K562 (cell line): ENCODE data around the gene RTP5. TPM values are rescaled to one million over a fixed set of nuclear protein-coding genes. Genes with fewer than 3 reads are reported as not detected.

Experiments
- ATAC-seq: fragments of 200-7000 bp; cut with Tn5 transposase; 3 replicates; pipeline ENCODE4 v1.9.1; 2020; ENCODE audit warnings: moderate library complexity
- BruUV-seq: library from RNA; stranded (reverse); fragments of 400-500 nt; replicated peaks from 2 replicates; lab custom pipeline; 2021; lab: Mats Ljungman, UMichigan
- CTCF ChIA-PET: fragments of 300-600 bp; formaldehyde crosslinking; extraction: SDS; loops from one replicate; lab custom pipeline; 2021; ENCODE audit warnings: low intra/inter-chr PET ratio; lab: Yijun Ruan, JAX
- POLR2A ChIA-PET: fragments of 300-600, 350-650 bp; sonication (Branson Sonifier 250); formaldehyde crosslinking; extraction: SDS; loops from one replicate; lab custom pipeline; 2021; ENCODE audit warnings: antibody characterized with exemption, inconsistent platforms; lab: Yijun Ruan, JAX
- DNase-seq, 4 experiments: peaks; one replicate each; pipeline versions ENCODE4 v3.0.0 to v3.0.0-alpha.2; 2011 to 2018; ENCODE audit warnings: low spot score in 3 of 4, mixed read lengths in 3 of 4; ENCODE audit errors: extremely low read depth in 1 of 4
- FAIRE-seq: peaks from 2 replicates; lab custom pipeline; 2011; peaks lifted over from hg19 to GRCh38; lab: Jason Lieb, UNC
- H2AFZ ChIP-seq: 2 replicates; pipeline ENCODE4 v1.6.0; 2011; ENCODE audit warnings: low read depth, low read length, control low read depth, inconsistent platforms
- H3K27ac ChIP-seq: fragments of 200-600 bp; 3 replicates; pipeline ENCODE4 v1.8.0; 2011; ENCODE audit warnings: low read depth, mild to moderate bottlenecking, control low read depth, inconsistent platforms, low read length, moderate library complexity, mixed read lengths; ENCODE audit errors: extremely low read depth
- H3K27me3 ChIP-seq, 2 experiments: fragments of 300-600 bp in 1 of 2; 2 replicates in 1 of 2; 3 replicates in 1 of 2; pipeline versions ENCODE4 v1.6.0 to v1.8.0; 2011; ENCODE audit warnings: inconsistent platforms in 2 of 2, low read length in 2 of 2, mild to moderate bottlenecking in 1 of 2, mixed read lengths in 1 of 2, moderate library complexity in 1 of 2; ENCODE audit not compliant: control insufficient read depth in 2 of 2, insufficient read depth in 2 of 2
- H3K36me3 ChIP-seq: fragments of 300-600 bp; 3 replicates; pipeline ENCODE4 v1.8.0; 2011; ENCODE audit warnings: mild to moderate bottlenecking, low read length, inconsistent platforms; ENCODE audit not compliant: control insufficient read depth, insufficient read depth
- H3K4me1 ChIP-seq, 2 experiments: fragments of 200-600 bp in 1 of 2; replicated peaks in 1 of 2; 2 replicates in 1 of 2; 3 replicates in 1 of 2; pipeline versions ENCODE4 v1.5.1 to v1.8.0; 2011; ENCODE audit warnings: inconsistent platforms in 2 of 2, low read length in 2 of 2, mild to moderate bottlenecking in 1 of 2, mixed read lengths in 1 of 2, moderate library complexity in 1 of 2; ENCODE audit not compliant: control insufficient read depth in 2 of 2, insufficient read depth in 2 of 2
- H3K4me2 ChIP-seq: 2 replicates; pipeline ENCODE4 v1.6.1; 2011; ENCODE audit warnings: low read length, control low read depth, inconsistent platforms, mixed read lengths; ENCODE audit not compliant: insufficient read depth
- H3K4me3 ChIP-seq: fragments of 200-600 bp; sonication (generic), shearing (Covaris generic); 2 replicates; pipeline ENCODE4 v1.5.1; 2016; ENCODE audit warnings: control low read depth, inconsistent platforms
- H3K79me2 ChIP-seq: fragments of 200-600 bp; 3 replicates; pipeline ENCODE4 v1.8.0; 2011; ENCODE audit warnings: low read length, inconsistent platforms; ENCODE audit not compliant: control insufficient read depth, insufficient read depth
- H3K9ac ChIP-seq, 2 experiments: 2 replicates each; pipeline versions ENCODE4 v1.6.0 to v1.6.1; 2011; ENCODE audit warnings: low read depth in 2 of 2, low read length in 2 of 2, control low read depth in 1 of 2, inconsistent platforms in 1 of 2, mild to moderate bottlenecking in 1 of 2, mixed read lengths in 1 of 2; ENCODE audit not compliant: insufficient read depth in 1 of 2
- H3K9me1 ChIP-seq: one replicate; pipeline ENCODE4 v1.6.0; 2011; ENCODE audit warnings: inconsistent platforms, mild to moderate bottlenecking, low read length, moderate library complexity; ENCODE audit not compliant: control insufficient read depth, insufficient read depth
- H3K9me3 ChIP-seq: replicated peaks from 2 replicates; pipeline ENCODE4 v1.5.1; 2011; ENCODE audit warnings: low read depth, low read length, inconsistent platforms; ENCODE audit not compliant: control insufficient read depth, insufficient read depth
- H4K20me1 ChIP-seq: replicated peaks from 2 replicates; pipeline ENCODE4 v1.6.1; 2011; ENCODE audit warnings: low read length, inconsistent platforms, mixed read lengths; ENCODE audit not compliant: control insufficient read depth, insufficient read depth
- C11orf30 ChIP-seq: fragments of 450-650 bp; IDR thresholded peaks from 2 replicates; pipeline ENCODE4 v1.6.1; 2016; ENCODE audit warnings: low read depth, mild to moderate bottlenecking
- CCNT2 ChIP-seq: IDR thresholded peaks from 2 replicates; pipeline ENCODE4 v1.6.1; 2011; ENCODE audit warnings: borderline replicate concordance, low read depth, mild to moderate bottlenecking, moderate library complexity, mixed read lengths, low read length; ENCODE audit not compliant: insufficient read length; ENCODE audit errors: extremely low read depth
- CTCF ChIP-seq, 3 experiments: IDR thresholded peaks in 2 of 3; conservative IDR thresholded peaks in 1 of 3; 2 replicates each; pipeline ENCODE4 v1.5.1; 2011 to 2012; ENCODE audit warnings: low read length in 3 of 3, mild to moderate bottlenecking in 3 of 3, control low read depth in 2 of 3, improper control_type of control experiment in 1 of 3, inconsistent platforms in 1 of 3, low read depth in 1 of 3, mixed read lengths in 1 of 3, moderate library complexity in 1 of 3; ENCODE audit not compliant: insufficient read depth in 2 of 3
- KLF10 ChIP-seq: fragments of 250-450 bp; sonication (Bioruptor Pico); IDR thresholded peaks from 2 replicates; pipeline ENCODE4 v1.6.1; 2021; ENCODE audit warnings: matching md5 sums
- MAFF ChIP-seq: IDR thresholded peaks from 2 replicates; pipeline ENCODE4 v1.6.1; 2012; ENCODE audit warnings: low read length, improper control_type of control experiment
- MAFG ChIP-seq: fragments of 450-650 bp; conservative IDR thresholded peaks from 2 replicates; pipeline ENCODE4 v1.6.1; 2016; ENCODE audit warnings: missing genetic modification characterization, missing compliant biosample characterization
- PHF20 ChIP-seq: fragments of 450-650 bp; IDR thresholded peaks from 2 replicates; pipeline ENCODE4 v1.6.1; 2018; ENCODE audit not compliant: partially characterized antibody
- WGBS: fragments of 100-300 bp; shearing (Covaris generic); methylation state at CpG from one replicate; pipeline ENCODE4 v1.1.6; 2016; ENCODE audit warnings: low coverage, mixed read lengths; ENCODE audit not compliant: insufficient coverage; ENCODE audit errors: missing lambda C conversion rate; 5-methylcytosine and 5-hydroxymethylcytosine counted together
- in situ Hi-C: fragments of 300-500 bp; cut with MboI; formaldehyde crosslinking; loops from 4 replicates; pipeline ENCODE4 v1.15.0; 2018; ENCODE audit warnings: inconsistent platforms, mixed read lengths
- intact Hi-C: fragments of 100-400 bp; cut with micrococcal nuclease; formaldehyde crosslinking; loops from 2 replicates; pipeline ENCODE4 v1.14.2; 2022
- polyA plus RNA-seq, 8 experiments: library from polyadenylated mRNA; depleted of rRNA in 4 of 8; stranded (reverse) in 5 of 8; unstranded in 3 of 8; fragments of >200 nt; fragmentation: Nextera tagmentation in 2 of 8; fragmentation: Illumina TruSeq in 1 of 8; extraction: Ambion mirVana in 2 of 8; extraction: Trizol in 1 of 8; gene quantifications; 2 replicates each; pipeline versions ENCODE4 v1.2.1 to v1.2.3, GENCODE V29; 2011 to 2014; ENCODE audit warnings: inconsistent platforms in 1 of 8, missing spikeins in 1 of 8
- total RNA-seq, 7 experiments: library from RNA; depleted of rRNA in 6 of 7; stranded (reverse); fragments of >200 nt in 6 of 7; fragmentation: Illumina TruSeq in 2 of 7; extraction: Trizol in 2 of 7; gene quantifications; 2 replicates each; pipeline versions ENCODE4 v1.2.1 to v1.2.3, GENCODE V29; 2011 to 2021; ENCODE audit warnings: low replicate concordance in 1 of 7

RTP5 gene
- total and polyA plus RNA-seq, 9 of the 15 experiments (the other 6 are each of a cell fraction or from before 2014, with no cell fraction given), result not detected

- intact Hi-C loops, result no loop called here
- H3K4me2 ChIP-seq, result no peak overlapping the region
- no peak overlapping the region for H3K9ac ChIP-seq
- no peak for FAIRE-seq
- H3K9me1 ChIP-seq, result no peaks in the 10 kb centered on the region
- no TSS peak for BruUV-seq
- no peak overlapping the region for H3K27ac ChIP-seq
- WGBS, result 6% methylated on average over 2 of the region's 5 CpGs
- no peak for ATAC-seq
- ChIA-PET CTCF (no interaction called here), POLR2A (no interaction called here)
- H3K27me3 ChIP-seq, result peaks cover 4 to 50% of the 10 kb centered on the region in 2 experiments; a peak in 4 of 5 replicates
- H3K36me3 ChIP-seq, result no peaks in the 10 kb centered on the region
- no peak for DNase-seq
- in situ Hi-C loops, result no loop called here
- H3K4me1 ChIP-seq, result peaks cover 5 to 49% of the 10 kb centered on the region in 2 experiments; a peak in 3 of 5 replicates
- peaks cover 5% of the 10 kb centered on the region for H4K20me1 ChIP-seq
- H2AFZ ChIP-seq, result no peak overlapping the region
- TF ChIP-seq CTCF (IDR thresholded peaks at IDR 0.05 in 2 of 3, conservative IDR thresholded peaks at IDR 0.05 in 1 of 3; ENCODE audit: insufficient read depth in 2 of 3, low read depth in 1 of 3, low read length in 3 of 3) (no peak), PHF20 (no peak), MAFF (no peak), KLF10 (CRISPR knock-in tag) (no peak), CCNT2 (no peak), C11orf30 (no peak), MAFG (tag) (no peak)
- no peaks in the 10 kb centered on the region for H3K79me2 ChIP-seq
- H3K9me3 ChIP-seq, result peaks cover 4% of the 10 kb centered on the region; the same call in 1 of the 2 replicates
- H3K4me3 ChIP-seq, result no peak overlapping the region
Observed at GRCh38 chr2:241864850-241865213, 4.7 kb upstream of the RTP5 start.
